HG03045 (cell line): ENCODE measurements around the gene XRCC3.

ENCODE experiments used
- ATAC-seq: cut with Tn5 transposase; IDR thresholded peaks from one replicate; pipeline ENCODE4 v1.9.1; 2021; ENCODE audit warnings: mild to moderate bottlenecking, moderate library complexity; ENCODE audit not compliant: unreplicated experiment

XRCC3 gene

DNA sequence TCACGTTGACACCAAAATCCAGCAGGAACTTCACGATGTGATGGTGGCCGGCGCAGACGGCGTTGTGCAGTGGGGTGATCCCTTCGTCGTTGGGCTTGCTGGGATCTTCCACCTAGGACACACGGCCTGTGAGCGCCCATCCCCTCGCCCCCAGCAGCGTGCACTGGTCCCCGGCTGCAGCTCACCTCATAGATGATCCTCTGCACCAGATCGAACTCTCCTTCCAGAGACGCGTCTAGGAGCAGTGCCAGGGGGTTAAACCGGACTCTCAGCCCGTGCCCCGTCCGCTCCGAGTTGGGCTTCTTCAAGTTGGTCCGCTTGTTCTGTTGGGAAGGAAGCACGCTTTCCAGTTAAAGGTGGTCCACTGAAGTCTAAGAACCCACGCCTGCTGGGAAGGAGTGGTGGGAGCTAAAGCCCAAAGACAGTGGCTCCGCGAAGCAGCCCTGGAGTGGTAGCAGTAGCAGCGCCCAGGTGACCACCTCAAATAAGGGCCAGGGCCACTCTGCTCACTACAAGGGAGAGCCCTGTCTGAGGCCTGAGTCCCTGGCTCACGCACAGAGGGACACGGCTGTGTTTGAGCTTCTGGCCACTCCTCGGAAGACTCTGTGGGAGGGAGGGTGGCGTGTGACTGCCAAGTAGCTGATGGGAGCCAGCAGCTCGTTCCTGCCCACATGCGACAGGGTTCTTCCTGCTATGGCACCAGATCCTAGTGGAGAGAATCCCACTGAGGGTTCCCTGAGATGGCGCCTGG, 23.6 kb upstream of the XRCC3 start:
- ATAC-seq: no peak

DNA sequence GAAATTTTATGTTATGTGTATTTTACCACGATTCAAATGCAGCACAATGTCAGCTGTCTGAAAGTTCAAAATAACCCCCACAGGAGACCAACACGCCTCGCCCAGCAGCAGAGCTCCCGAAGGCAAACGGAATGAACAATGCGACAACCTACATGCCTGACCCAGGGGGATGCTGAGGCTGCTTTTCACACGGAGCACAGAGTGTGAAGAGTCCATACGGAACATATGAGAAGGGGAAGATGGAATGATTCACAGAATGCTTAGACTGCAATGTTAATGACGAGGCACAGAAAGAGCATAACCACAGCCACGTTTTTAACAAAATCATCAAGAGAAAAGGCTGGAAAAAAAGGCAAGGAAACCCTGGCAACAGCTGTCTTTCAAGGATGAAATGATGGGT, 22.9 kb upstream of the XRCC3 start:
- no peak for ATAC-seq

DNA sequence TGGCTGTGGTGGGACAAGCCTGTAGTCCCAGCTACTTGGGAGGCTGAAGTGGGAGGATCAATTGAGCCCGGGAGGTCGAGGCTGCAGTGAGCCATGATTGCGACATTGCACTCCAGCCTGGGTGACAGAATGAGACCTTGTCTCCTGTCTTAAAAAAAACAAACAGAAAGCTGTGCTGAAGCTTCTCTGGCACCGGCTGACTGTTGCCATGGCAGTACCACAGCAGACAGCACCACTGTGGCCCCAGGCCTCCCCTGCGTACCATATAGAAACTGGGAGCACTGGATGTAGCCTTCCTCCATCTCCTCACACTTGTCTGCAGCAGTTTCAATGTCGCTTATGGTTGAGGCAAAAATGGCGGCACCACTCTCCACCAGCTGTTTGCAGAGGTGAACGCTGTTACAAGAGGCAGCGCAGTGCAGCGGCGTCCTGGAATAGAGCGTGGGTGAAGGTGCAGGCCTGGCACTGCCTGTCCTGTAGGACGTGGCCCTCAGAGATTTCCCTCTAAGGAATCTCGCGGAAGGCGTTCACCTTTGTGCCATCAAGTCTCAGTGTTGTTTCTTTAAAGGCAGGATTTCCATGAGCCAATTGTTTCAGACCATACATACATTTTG, 22.3 kb upstream of the XRCC3 start:
- ATAC-seq: no peak

DNA sequence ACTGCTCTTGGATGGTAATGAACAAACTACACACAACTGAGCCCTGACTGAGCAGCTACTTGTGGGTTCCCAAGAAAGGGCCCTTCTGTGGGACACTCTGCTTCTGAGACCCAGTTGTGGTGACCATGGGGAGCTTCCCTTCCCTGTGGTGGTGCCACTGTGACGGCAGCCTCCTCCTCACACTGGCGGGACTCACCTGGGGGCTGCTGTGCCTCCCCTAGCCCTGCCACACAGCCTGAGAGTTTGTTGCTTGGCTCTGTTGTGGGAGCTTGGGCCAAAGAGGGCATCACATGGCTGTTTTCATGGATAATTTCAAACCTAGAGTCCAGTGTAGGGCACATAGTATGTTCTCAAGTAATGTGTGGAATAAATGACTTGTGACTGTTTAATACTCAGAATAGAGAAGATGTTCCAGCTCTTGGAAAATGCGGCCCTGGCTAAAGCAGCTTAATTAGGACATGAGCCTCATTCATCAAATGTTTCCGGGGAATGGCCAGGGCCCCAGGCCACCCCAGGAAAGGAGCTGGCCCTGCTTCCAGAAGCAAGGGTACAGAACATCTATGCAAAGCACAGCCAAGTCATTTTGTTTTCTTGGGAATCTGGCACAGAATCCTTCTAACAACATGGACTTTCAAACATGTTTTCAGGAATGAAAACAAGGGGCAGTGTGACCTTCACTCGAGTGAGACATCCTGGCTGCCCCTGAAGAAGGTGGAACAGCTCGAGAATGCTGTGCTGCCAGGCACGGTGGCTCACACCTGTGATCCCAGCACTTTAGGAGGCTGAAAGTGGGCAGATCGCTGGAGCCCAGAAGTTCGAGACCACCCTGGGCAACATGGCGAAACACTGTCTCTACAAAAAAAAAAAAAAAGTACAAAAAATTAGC, 21.5 kb upstream of the XRCC3 start:
- ATAC-seq: no peak

GRCh38 chr14:103735815-103736545, 20.7 kb upstream of the XRCC3 start:
- ATAC-seq: no peak

DNA sequence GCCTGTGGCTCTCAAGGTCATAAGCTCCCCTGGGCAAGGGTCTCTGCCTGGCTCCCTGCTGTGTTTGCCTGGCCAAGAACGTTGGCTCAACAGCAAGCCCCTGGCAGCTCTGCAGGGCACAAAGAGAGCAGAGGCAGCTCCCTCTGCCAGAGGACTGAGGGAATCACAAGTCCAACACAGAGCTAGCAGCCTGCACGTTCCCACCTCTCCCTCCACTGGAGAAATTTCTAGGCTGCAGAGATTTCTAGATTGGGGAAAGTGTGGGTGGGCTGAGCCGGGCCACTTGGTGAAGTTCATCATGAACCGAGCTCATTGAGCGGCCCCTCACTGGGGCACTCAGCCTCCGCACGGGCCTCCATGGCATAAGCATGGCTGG, 20.2 kb upstream of the XRCC3 start:
- no peak for ATAC-seq

DNA sequence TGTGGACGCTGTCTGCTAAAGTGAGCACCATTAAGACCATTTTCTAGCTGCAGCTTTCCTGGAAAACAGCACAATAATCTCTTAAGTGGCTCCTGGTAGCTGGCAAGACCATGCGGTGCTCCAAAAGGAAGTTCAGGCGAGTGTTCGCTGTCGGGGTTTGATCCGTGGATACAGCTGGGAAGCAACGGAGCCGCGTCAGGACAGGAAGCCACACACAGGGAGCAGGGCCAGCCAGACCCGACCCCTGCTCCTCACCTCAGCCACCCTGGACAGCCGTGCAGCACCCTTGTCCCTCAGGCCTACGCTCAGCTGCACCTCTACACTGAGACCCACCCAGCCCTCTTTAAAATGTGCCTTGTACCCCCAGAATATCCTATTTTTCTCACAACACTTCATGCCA, 19.8 kb upstream of the XRCC3 start:
- ATAC-seq: no peak

GRCh38 chr14:103734081-103734888, 19.0 kb upstream of the XRCC3 start:
- no peak for ATAC-seq

- no peak for ATAC-seq
Observed at GRCh38 chr14:103733651-103734050, 18.4 kb upstream of the XRCC3 start.

DNA sequence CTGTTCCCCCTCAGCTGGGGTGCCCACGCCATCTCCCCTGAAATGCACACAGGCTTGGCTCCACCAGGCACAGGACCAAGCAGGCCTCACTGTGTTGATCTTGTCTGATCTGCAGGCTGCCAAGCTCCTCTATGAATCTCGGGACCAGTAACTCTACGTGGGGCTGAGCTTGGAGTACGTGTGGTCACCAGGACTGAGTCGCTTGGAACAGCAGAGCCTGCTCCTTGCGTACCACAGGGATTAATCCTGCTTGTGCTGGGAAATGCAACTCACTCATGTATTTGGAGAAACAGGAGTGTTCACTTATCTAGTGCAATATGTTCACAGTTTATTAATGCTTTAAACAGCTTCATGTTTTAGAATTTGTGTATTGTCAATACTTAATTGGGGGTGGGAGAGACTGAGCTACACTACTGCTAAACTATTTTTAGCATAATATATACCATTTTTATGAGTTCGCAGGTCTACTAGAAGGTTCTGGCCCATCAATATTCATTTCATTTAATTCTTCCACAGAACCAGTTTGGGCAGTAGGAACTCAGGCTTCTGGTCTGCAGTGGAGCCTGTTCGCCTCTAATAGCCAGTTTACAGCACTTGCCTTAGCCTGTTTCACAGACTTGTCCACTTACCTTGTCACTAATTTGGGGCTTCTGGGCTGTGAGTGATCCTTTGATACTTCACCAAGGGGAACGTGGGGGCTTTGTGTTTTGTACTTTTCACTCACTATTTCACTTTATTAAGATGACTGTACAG, 17.8 kb upstream of the XRCC3 start:
- no peak for ATAC-seq

GRCh38 chr14:103731916-103732867, 16.9 kb upstream of the XRCC3 start:
- ATAC-seq: no peak

GRCh38 chr14:103731481-103731880, 16.2 kb upstream of the XRCC3 start:
- ATAC-seq: no peak

- ATAC-seq: no peak
Observed at GRCh38 chr14:103730490-103731035, 15.3 kb upstream of the XRCC3 start.

GRCh38 chr14:103729496-103730448, 14.5 kb upstream of the XRCC3 start:
- no peak for ATAC-seq

DNA sequence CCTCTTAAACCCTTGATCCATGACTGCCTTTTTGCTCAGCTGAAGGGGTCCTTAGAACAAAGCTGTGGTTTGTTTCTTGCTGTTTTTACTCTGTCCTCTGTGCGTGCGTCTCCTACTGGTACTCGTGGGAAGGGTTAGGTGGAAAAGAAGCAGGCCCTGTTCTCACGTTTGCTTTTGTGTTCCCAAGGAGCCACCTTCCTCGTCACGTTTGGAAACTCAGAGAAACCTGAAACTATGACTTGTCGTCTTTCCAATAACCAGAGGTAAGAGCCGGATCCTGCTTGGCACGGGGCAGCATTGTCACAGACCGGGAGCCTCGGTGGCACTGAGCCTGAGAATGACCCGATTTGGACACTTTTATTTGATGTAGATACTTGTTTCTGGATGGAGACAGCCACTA, 13.5 kb upstream of the XRCC3 start:
- no peak for ATAC-seq

- ATAC-seq: no peak
Observed at GRCh38 chr14:103728141-103728540, 12.9 kb upstream of the XRCC3 start.
